IPS-NIHi7 (cell line): ENCODE measurements around the gene TMTC2.

Experiments used
- DNase-seq: peaks from one replicate; pipeline ENCODE4 v3.0.0; 2012; ENCODE audit warnings: mixed read lengths; ENCODE audit errors: extremely low spot score

TMTC2 gene

GRCh38 chr12:82682326-82682725, 4.4 kb upstream of the TMTC2 start:
- DNase-seq = peak; percentile 14

GRCh38 chr12:82682851-82683261, 3.9 kb upstream of the TMTC2 start:
- no peak for DNase-seq

- peak; percentile 91 for DNase-seq
These were observed 927 bp upstream of the TMTC2 start for GRCh38 chr12:82685790-82686167.

GRCh38 chr12:82687021-82688011, 610 bp downstream of the TMTC2 start:
- peak; percentile 65 for DNase-seq

- no peak for DNase-seq
These were observed 1.4 kb downstream of the TMTC2 start for GRCh38 chr12:82688035-82688501.

- DNase-seq = no peak
These were observed 1.9 kb downstream of the TMTC2 start for GRCh38 chr12:82688596-82688995.

GRCh38 chr12:82690006-82690405, 3.3 kb downstream of the TMTC2 start:
- DNase-seq = no peak

- DNase-seq = no peak
These were observed 4.8 kb downstream of the TMTC2 start for GRCh38 chr12:82691513-82691912.

- no peak for DNase-seq
These were observed 7.6 kb downstream of the TMTC2 start for GRCh38 chr12:82694276-82694675.

- DNase-seq = no peak
These were observed 8.3 kb downstream of the TMTC2 start for GRCh38 chr12:82694970-82695369.

GRCh38 chr12:82695531-82695930, 8.8 kb downstream of the TMTC2 start:
- no peak for DNase-seq

GRCh38 chr12:82696543-82696942, 9.8 kb downstream of the TMTC2 start:
- no peak for DNase-seq

- DNase-seq = no peak
These were observed 12.2 kb downstream of the TMTC2 start for GRCh38 chr12:82698708-82699564.

GRCh38 chr12:82705774-82706173, 19.1 kb downstream of the TMTC2 start:
- no peak for DNase-seq

- peak; percentile 54 for DNase-seq
These were observed 21.6 kb downstream of the TMTC2 start for GRCh38 chr12:82708061-82708879.

GRCh38 chr12:82709794-82710355, 23.2 kb downstream of the TMTC2 start:
- DNase-seq = no peak

GRCh38 chr12:82710741-82711140, 24.0 kb downstream of the TMTC2 start:
- DNase-seq = no peak

- DNase-seq = no peak
These were observed 27.7 kb downstream of the TMTC2 start for GRCh38 chr12:82714427-82714826.

GRCh38 chr12:82721726-82722125, 35.0 kb downstream of the TMTC2 start:
- DNase-seq = no peak

- DNase-seq = no peak
These were observed 36.4 kb downstream of the TMTC2 start for GRCh38 chr12:82723093-82723492.

GRCh38 chr12:82723891-82724290, 37.2 kb downstream of the TMTC2 start:
- no peak for DNase-seq
